Measurements from ENCODE around the gene UBE4A. TPM values are rescaled to one million over a fixed set of nuclear protein-coding genes. Genes with fewer than 3 reads are reported as not detected.

The UBE4A gene
- total and polyA plus RNA-seq, 2 donors (not counting 3 experiments of a cell fraction or from before 2014, with no cell fraction given) = 13.3 to 40.2 TPM

- no peaks in the 10 kb centered on the region for H3K4me1 ChIP-seq (ENCODE audit: control insufficient read depth, extremely low read depth, insufficient read depth, low read length)
- no TSS peak for BruUV-seq (replicated peaks)
- CTCF ChIA-PET = no interaction called here
These were observed 36.7 kb upstream of the UBE4A start for GRCh38 chr11:118322721-118323120.

More at GRCh38 chr11:118322721-118323120, 36.7 kb upstream of the UBE4A start:
- FAIRE-seq (no peak), DNase-seq (ENCODE audit: low read depth, low spot score) (no peak)
- TF ChIP-seq JUN (IDR thresholded peaks at IDR 0.05; ENCODE audit: borderline replicate concordance, insufficient read depth, insufficient read length, low read depth) = no peak
- TF ChIP-seq GATA2 (IDR thresholded peaks at IDR 0.05; ENCODE audit: insufficient read depth, insufficient read length, low read depth, low read length) = no peak
- TF ChIP-seq MAX (IDR thresholded peaks at IDR 0.05; ENCODE audit: insufficient read depth, insufficient read length) = no peak
- no peak for TF ChIP-seq FOS (IDR thresholded peaks at IDR 0.05; ENCODE audit: borderline replicate concordance, insufficient read depth, low read length)
- TF ChIP-seq CTCF (IDR thresholded peaks at IDR 0.05; ENCODE audit: extremely low read depth in 1 of 2, insufficient read depth in 1 of 2, low read depth in 1 of 2, low read length in 2 of 2) = no peak
- TF ChIP-seq POLR2A (IDR thresholded peaks at IDR 0.05; ENCODE audit: low read depth, low read length) = no peak
- H3K9me3 ChIP-seq (replicated peaks; ENCODE audit: control insufficient read depth, insufficient read depth, low read length) = no peaks in the 10 kb centered on the region
- no peaks in the 10 kb centered on the region for H3K9me1 ChIP-seq (replicated peaks; ENCODE audit: control insufficient read depth, extremely low read depth, insufficient read depth, low read length)
- peaks cover 2% of the 10 kb centered on the region for H4K20me1 ChIP-seq (replicated peaks; ENCODE audit: control insufficient read depth, extremely low read depth, insufficient read depth, low read length)
- no peaks in the 10 kb centered on the region for H3K79me2 ChIP-seq (ENCODE audit: control insufficient read depth, insufficient read depth, low read length)
- H3K9ac ChIP-seq (replicated peaks; ENCODE audit: extremely low read depth, insufficient read depth, low read length) = no peak overlapping the region
- peaks cover 1 to 11% of the 10 kb centered on the region in 2 experiments for H3K27me3 ChIP-seq (ENCODE audit: control insufficient read depth in 2 of 2, insufficient read depth in 2 of 2, low read length in 2 of 2)
- no peak overlapping the region for H3K27ac ChIP-seq (ENCODE audit: insufficient read depth, low read depth, low read length)
- H2AFZ ChIP-seq (ENCODE audit: low read depth, low read length) = no peak overlapping the region
- dilution Hi-C loops (cut with MboI; ENCODE audit: extremely low pct_ligation_motif_present, low sequenced_read_pairs) (no loop called here), intact Hi-C loops (cut with micrococcal nuclease) (no loop called here)
- no peak overlapping the region for H3K4me2 ChIP-seq (ENCODE audit: insufficient read depth, low read length)
- H3K36me3 ChIP-seq (ENCODE audit: control insufficient read depth in 2 of 2, extremely low read depth in 1 of 2, insufficient read depth in 2 of 2, low read length in 2 of 2) = no peaks in the 10 kb centered on the region
- POLR2A ChIA-PET = no interaction called here
- no peak overlapping the region for H3K4me3 ChIP-seq (replicated peaks in 1 of 3; ENCODE audit: insufficient read depth in 1 of 3, low read depth in 1 of 3, low read length in 3 of 3)

All from endothelial cell of umbilical vein (primary cell).